Fibroblast of skin of right biceps (primary cell): Measurements from ENCODE around the gene SF3B6.
"Not testable (repeated sequence)": the region's sequence is repeated elsewhere in the genome, so short reads cannot be mapped to it uniquely, and the experiment has no call there.

Source experiments
- DNase-seq: peaks from one replicate; pipeline ENCODE4 v3.0.0-alpha.2; 2013

SF3B6 gene

GRCh38 chr2:24075915-24076848, at the start of gene SF3B6:
TSS of gene SF3B6 (minus strand) at chr2:24076326. CDS start at chr2:24076229, 97 bp downstream.
- peak; percentile 99 for DNase-seq

- peak; percentile 53 for DNase-seq
These were observed 47.9 kb upstream of the SF3B6 start for GRCh38 chr2:24123922-24124580.

GRCh38 chr2:24123195-24123921, 47.2 kb upstream of the SF3B6 start, which contains the start of the genes FAM228B and PFN4:
TSS of gene FAM228B (plus strand) at chr2:24123469. CDS start at chr2:24124362, 893 bp downstream.
TSS of gene PFN4 (minus strand) at chr2:24123334. CDS start at chr2:24122535, 799 bp downstream.
- peak; percentile 85 for DNase-seq

- no peak for DNase-seq
These were observed 46.5 kb upstream of the SF3B6 start for GRCh38 chr2:24122366-24123194.

GRCh38 chr2:24121469-24121868, 45.3 kb upstream of the SF3B6 start:
- no peak for DNase-seq

- no peak for DNase-seq
These were observed 44.9 kb upstream of the SF3B6 start for GRCh38 chr2:24121066-24121465.

- no peak for DNase-seq
These were observed 41.8 kb upstream of the SF3B6 start for GRCh38 chr2:24117902-24118301.

GRCh38 chr2:24115057-24115456, 38.9 kb upstream of the SF3B6 start:
- peak; percentile 68 for DNase-seq

GRCh38 chr2:24111407-24111901, 35.3 kb upstream of the SF3B6 start:
- peak; percentile 76 for DNase-seq

GRCh38 chr2:24110660-24111303, 34.7 kb upstream of the SF3B6 start:
- peak; percentile 7 for DNase-seq

- not testable (repeated sequence) for DNase-seq
These were observed 33.3 kb upstream of the SF3B6 start for GRCh38 chr2:24109431-24109830.

- no peak for DNase-seq
These were observed 31.2 kb upstream of the SF3B6 start for GRCh38 chr2:24107336-24107735.

- DNase-seq, result no peak
These were observed 30.7 kb upstream of the SF3B6 start for GRCh38 chr2:24106786-24107185.

GRCh38 chr2:24105816-24106215, 29.7 kb upstream of the SF3B6 start:
- DNase-seq, result peak; percentile 45

- DNase-seq, result no peak
These were observed 28.8 kb upstream of the SF3B6 start for GRCh38 chr2:24104906-24105305.

GRCh38 chr2:24104110-24104650, 28.1 kb upstream of the SF3B6 start:
- no peak for DNase-seq

GRCh38 chr2:24102677-24103076, 26.6 kb upstream of the SF3B6 start:
- no peak for DNase-seq

GRCh38 chr2:24101992-24102391, 25.9 kb upstream of the SF3B6 start:
- DNase-seq, result no peak

- not testable (repeated sequence) for DNase-seq
These were observed 24.6 kb upstream of the SF3B6 start for GRCh38 chr2:24100732-24101131.

GRCh38 chr2:24095171-24095677, 19.1 kb upstream of the SF3B6 start:
- not testable (repeated sequence) for DNase-seq

- DNase-seq, result not testable (repeated sequence)
These were observed 17.1 kb upstream of the SF3B6 start for GRCh38 chr2:24093270-24093669.
